Upper lobe of left lung (tissue), 4 donors: ENCODE data around the gene ZFYVE9.

Experiments used
- POLR2A ChIP-seq, 4 donors: fragments of 450-650 bp; IDR thresholded peaks; one replicate each; pipeline ENCODE4 v1.5.1; 2016 to 2017; ENCODE audit warnings: antibody characterized with exemption in 4 of 4, mild to moderate bottlenecking in 2 of 4
- POLR2AphosphoS5 ChIP-seq, 2 donors: sonication (generic); formaldehyde crosslinking; IDR thresholded peaks; one replicate each; pipeline ENCODE4 v1.5.1; 2017; ENCODE audit warnings: antibody characterized with exemption in 2 of 2
- TF ChIP-seq, protein P1 (sequence below), 6 experiments: fragments of 450-650 bp in 4 of 6; fragments of 200-600 bp in 2 of 6; sonication (generic) in 2 of 6; IDR thresholded peaks; one replicate each; pipeline ENCODE4 v1.5.1; 2016 to 2019; ENCODE audit warnings: antibody characterized with exemption in 6 of 6

- TF ChIP-seq POLR2A (IDR thresholded peaks at IDR 0.05) (no peak), POLR2AphosphoS5 (IDR thresholded peaks at IDR 0.05) (no peak)
- TF ChIP-seq, protein P1, sequence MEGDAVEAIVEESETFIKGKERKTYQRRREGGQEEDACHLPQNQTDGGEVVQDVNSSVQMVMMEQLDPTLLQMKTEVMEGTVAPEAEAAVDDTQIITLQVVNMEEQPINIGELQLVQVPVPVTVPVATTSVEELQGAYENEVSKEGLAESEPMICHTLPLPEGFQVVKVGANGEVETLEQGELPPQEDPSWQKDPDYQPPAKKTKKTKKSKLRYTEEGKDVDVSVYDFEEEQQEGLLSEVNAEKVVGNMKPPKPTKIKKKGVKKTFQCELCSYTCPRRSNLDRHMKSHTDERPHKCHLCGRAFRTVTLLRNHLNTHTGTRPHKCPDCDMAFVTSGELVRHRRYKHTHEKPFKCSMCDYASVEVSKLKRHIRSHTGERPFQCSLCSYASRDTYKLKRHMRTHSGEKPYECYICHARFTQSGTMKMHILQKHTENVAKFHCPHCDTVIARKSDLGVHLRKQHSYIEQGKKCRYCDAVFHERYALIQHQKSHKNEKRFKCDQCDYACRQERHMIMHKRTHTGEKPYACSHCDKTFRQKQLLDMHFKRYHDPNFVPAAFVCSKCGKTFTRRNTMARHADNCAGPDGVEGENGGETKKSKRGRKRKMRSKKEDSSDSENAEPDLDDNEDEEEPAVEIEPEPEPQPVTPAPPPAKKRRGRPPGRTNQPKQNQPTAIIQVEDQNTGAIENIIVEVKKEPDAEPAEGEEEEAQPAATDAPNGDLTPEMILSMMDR (IDR thresholded peaks at IDR 0.05), result no peak
Observed at GRCh38 chr1:52140633-52141512, 1.0 kb upstream of the ZFYVE9 start.
